Keratinocyte (primary cell): ENCODE measurements around the gene VSNL1. TPM values are rescaled to one million over a fixed set of nuclear protein-coding genes. Genes with fewer than 3 reads are reported as not detected.

Experiments
- DNase-seq: peaks from one replicate; pipeline ENCODE4 v3.0.0-alpha.2; 2011; ENCODE audit warnings: low read depth, missing footprints, low spot score
- FAIRE-seq: peaks from 2 replicates; lab custom pipeline; 2011; peaks lifted over from hg19 to GRCh38; lab: Jason Lieb, UNC
- H2AFZ ChIP-seq: 2 replicates; pipeline ENCODE4 v1.6.0; 2012; ENCODE audit warnings: low read length, control low read depth, inconsistent platforms; ENCODE audit not compliant: control insufficient read depth
- H3K27ac ChIP-seq: 2 replicates; pipeline ENCODE4 v1.5.1; 2011; ENCODE audit warnings: low read length; ENCODE audit not compliant: control insufficient read depth, insufficient read depth
- H3K27me3 ChIP-seq: 3 replicates; pipeline ENCODE4 v1.6.0; 2011; ENCODE audit warnings: low read length; ENCODE audit not compliant: control insufficient read depth, insufficient read depth; ENCODE audit errors: extremely low read depth
- H3K36me3 ChIP-seq, 2 experiments: 2 replicates in 1 of 2; 3 replicates in 1 of 2; pipeline ENCODE4 v1.5.1; 2011; ENCODE audit warnings: low read length in 2 of 2, mild to moderate bottlenecking in 1 of 2; ENCODE audit not compliant: control insufficient read depth in 2 of 2, insufficient read depth in 2 of 2; ENCODE audit errors: extremely low read depth in 1 of 2
- H3K4me1 ChIP-seq: 3 replicates; pipeline ENCODE4 v1.5.1; 2011; ENCODE audit warnings: low read length; ENCODE audit not compliant: control insufficient read depth, insufficient read depth; ENCODE audit errors: extremely low read depth
- H3K4me2 ChIP-seq: 3 replicates; pipeline ENCODE4 v1.6.0; 2011; ENCODE audit warnings: low read depth, low read length; ENCODE audit not compliant: control insufficient read depth, insufficient read depth; ENCODE audit errors: extremely low read depth
- H3K4me3 ChIP-seq, 3 experiments: fragments of 200-600 bp in 1 of 3; sonication (generic) in 1 of 3; 2 replicates in 2 of 3; 3 replicates in 1 of 3; pipeline ENCODE4 v1.5.1; 2011 to 2016; ENCODE audit warnings: low read length in 3 of 3, mild to moderate bottlenecking in 3 of 3, control low read depth in 2 of 3, inconsistent platforms in 1 of 3, low read depth in 1 of 3, mixed read lengths in 1 of 3, mixed run types in 1 of 3, moderate library complexity in 1 of 3; ENCODE audit not compliant: control insufficient read depth in 2 of 3, insufficient read depth in 2 of 3; ENCODE audit errors: extremely low read depth in 1 of 3
- H3K79me2 ChIP-seq: 2 replicates; pipeline ENCODE4 v1.6.0; 2012; ENCODE audit warnings: low read length; ENCODE audit not compliant: control insufficient read depth, insufficient read depth
- H3K9ac ChIP-seq: 3 replicates; pipeline ENCODE4 v1.6.0; 2011; ENCODE audit warnings: low read length; ENCODE audit not compliant: control insufficient read depth, insufficient read depth; ENCODE audit errors: extremely low read depth
- H3K9me1 ChIP-seq: 3 replicates; pipeline ENCODE4 v1.6.0; 2011; ENCODE audit warnings: low read length; ENCODE audit not compliant: control insufficient read depth, insufficient read depth; ENCODE audit errors: extremely low read depth
- H3K9me3 ChIP-seq: 2 replicates; pipeline ENCODE4 v1.5.1; 2012; ENCODE audit warnings: low read depth, low read length; ENCODE audit not compliant: control insufficient read depth
- H4K20me1 ChIP-seq: 3 replicates; pipeline ENCODE4 v1.6.0; 2011; ENCODE audit warnings: low read length; ENCODE audit not compliant: control insufficient read depth, insufficient read depth; ENCODE audit errors: extremely low read depth
- CTCF ChIP-seq, 3 experiments: IDR thresholded peaks in 1 of 3; conservative IDR thresholded peaks in 1 of 3; optimal IDR thresholded peaks in 1 of 3; 2 replicates in 2 of 3; 3 replicates in 1 of 3; pipeline versions ENCODE3 to v1.5.1; 2011; ENCODE audit warnings: low read length in 3 of 3, mild to moderate bottlenecking in 3 of 3, moderate library complexity in 2 of 3, control low read depth in 1 of 3, inconsistent platforms in 1 of 3; ENCODE audit not compliant: insufficient read depth in 2 of 3; ENCODE audit errors: extremely low read depth in 1 of 3
- EZH2 ChIP-seq: IDR thresholded peaks from one replicate; pipeline ENCODE4 v1.6.1; 2012; ENCODE audit warnings: inconsistent platforms, mild to moderate bottlenecking, low read length, moderate library complexity
- dilution Hi-C: fragments of 300-500 bp; cut with MboI; formaldehyde crosslinking; loops from one replicate; pipeline ENCODE4 v1.7.0; 2020; ENCODE audit warnings: low sequenced_read_pairs; ENCODE audit not compliant: extremely low pct_ligation_motif_present
- polyA plus RNA-seq, 5 experiments: library from polyadenylated mRNA; depleted of rRNA in 3 of 5; stranded (reverse) in 3 of 5; stranded (forward) in 1 of 5; unstranded in 1 of 5; fragments of >200 nt; gene quantifications; 1 replicate in 1 of 5; 2 replicates in 3 of 5; 3 replicates in 1 of 5; pipeline versions ENCODE4 v1.2.1 to v1.2.3, GENCODE V29; 2011 to 2012; ENCODE audit warnings: missing spikeins in 2 of 5, low read depth in 1 of 5, low replicate concordance in 1 of 5

Gene VSNL1
- polyA plus RNA-seq, 1 donor (not counting 4 experiments of a cell fraction or from before 2014, with no cell fraction given) = 32.1 TPM

GRCh38 chr2:17574406-17575073, 34.0 kb downstream of the VSNL1 start:
- no peak for FAIRE-seq
- no peak overlapping the region for H2AFZ ChIP-seq
- H3K4me2 ChIP-seq = no peak overlapping the region
- H4K20me1 ChIP-seq = no peaks in the 10 kb centered on the region
- no peaks in the 10 kb centered on the region for H3K9me3 ChIP-seq
- no peak overlapping the region for H3K4me3 ChIP-seq
- dilution Hi-C loops = no loop called here
- TF ChIP-seq CTCF (optimal IDR thresholded peaks at IDR 0.05 in 1 of 3, IDR thresholded peaks at IDR 0.05 in 1 of 3, conservative IDR thresholded peaks at IDR 0.05 in 1 of 3; ENCODE audit: extremely low read depth in 1 of 3, insufficient read depth in 2 of 3, low read length in 3 of 3) (no peak), EZH2 (no peak)
- H3K4me1 ChIP-seq = peaks cover 5% of the 10 kb centered on the region
- H3K79me2 ChIP-seq = no peaks in the 10 kb centered on the region
- H3K9me1 ChIP-seq = no peaks in the 10 kb centered on the region
- no peaks in the 10 kb centered on the region for H3K27me3 ChIP-seq
- no peaks in the 10 kb centered on the region for H3K36me3 ChIP-seq
- no peak overlapping the region for H3K9ac ChIP-seq
- no peak overlapping the region for H3K27ac ChIP-seq
- DNase-seq = no peak

- Histone ChIP-seq H3K4me3 (no peak overlapping the region), H3K9ac (no peak overlapping the region), H3K79me2 (no peaks in the 10 kb centered on the region), H4K20me1 (no peaks in the 10 kb centered on the region), H3K9me3 (no peaks in the 10 kb centered on the region), H3K27me3 (no peaks in the 10 kb centered on the region), H2AFZ (no peak overlapping the region), H3K36me3 (no peaks in the 10 kb centered on the region), H3K4me2 (no peak overlapping the region), H3K27ac (no peak overlapping the region), H3K4me1 (peaks cover 18% of the 10 kb centered on the region), H3K9me1 (no peaks in the 10 kb centered on the region)
- no peak for DNase-seq
- dilution Hi-C loops = no loop called here
- no peak for FAIRE-seq
- TF ChIP-seq EZH2 (no peak), CTCF (optimal IDR thresholded peaks at IDR 0.05 in 1 of 3, IDR thresholded peaks at IDR 0.05 in 1 of 3, conservative IDR thresholded peaks at IDR 0.05 in 1 of 3; ENCODE audit: extremely low read depth in 1 of 3, insufficient read depth in 2 of 3, low read length in 3 of 3) (no peak)
Measured at GRCh38 chr2:17576802-17577201, 36.3 kb downstream of the VSNL1 start.
